ENCODE results near the gene SUN3. TPM values are rescaled to one million over a fixed set of nuclear protein-coding genes. Genes with fewer than 3 reads are reported as not detected.
A peak's percentile ranks its signal among the peaks of the same experiment; 100 is the strongest.

SUN3 gene
- total and polyA plus RNA-seq, 9 of the 15 experiments (the other 6 are each of a cell fraction or from before 2014, with no cell fraction given), result 0.04 to 0.06 TPM; not detected in 7

GRCh38 chr7:47950714-47951113 lies 78.2 kb downstream of the SUN3 start:
- DNase-seq (ENCODE audit: extremely low read depth in 1 of 4, low spot score in 3 of 4) (peak in 1 of 4 experiments; percentile 5), FAIRE-seq (no peak), ATAC-seq (peak; percentile 61)
- BruUV-seq (replicated peaks), result no TSS peak
- CTCF ChIA-PET (ENCODE audit: low intra/inter-chr PET ratio), result no interaction called here
- peaks cover 10 to 35% of the 10 kb centered on the region in 2 experiments; a peak in 4 of 5 replicates for H3K27me3 ChIP-seq (ENCODE audit: control insufficient read depth in 2 of 2, insufficient read depth in 2 of 2, low read length in 2 of 2)
- no peaks in the 10 kb centered on the region for H3K9me1 ChIP-seq (ENCODE audit: control insufficient read depth, insufficient read depth, low read length)
- peaks cover 9% of the 10 kb centered on the region; the same call in 1 of the 3 replicates for H3K36me3 ChIP-seq (ENCODE audit: control insufficient read depth, insufficient read depth, low read length)
- WGBS (ENCODE audit: insufficient coverage, low coverage, missing lambda C conversion rate), result 5% methylated on average over 11 of the region's 11 CpGs
- H3K79me2 ChIP-seq (ENCODE audit: control insufficient read depth, insufficient read depth, low read length), result no peaks in the 10 kb centered on the region
- in situ Hi-C loops (cut with MboI), result no loop called here
- H4K20me1 ChIP-seq (replicated peaks; ENCODE audit: control insufficient read depth, insufficient read depth, low read length), result no peaks in the 10 kb centered on the region; the same call in 1 of the 2 replicates
- no peak overlapping the region for H3K27ac ChIP-seq (ENCODE audit: extremely low read depth, low read depth, low read length)
- peak; percentile 53; the same call in 1 of the 2 replicates for TF ChIP-seq ZNF263 (CRISPR knock-in tag; IDR thresholded peaks at IDR 0.05; ENCODE audit: borderline replicate concordance)
- TF ChIP-seq, protein P1, sequence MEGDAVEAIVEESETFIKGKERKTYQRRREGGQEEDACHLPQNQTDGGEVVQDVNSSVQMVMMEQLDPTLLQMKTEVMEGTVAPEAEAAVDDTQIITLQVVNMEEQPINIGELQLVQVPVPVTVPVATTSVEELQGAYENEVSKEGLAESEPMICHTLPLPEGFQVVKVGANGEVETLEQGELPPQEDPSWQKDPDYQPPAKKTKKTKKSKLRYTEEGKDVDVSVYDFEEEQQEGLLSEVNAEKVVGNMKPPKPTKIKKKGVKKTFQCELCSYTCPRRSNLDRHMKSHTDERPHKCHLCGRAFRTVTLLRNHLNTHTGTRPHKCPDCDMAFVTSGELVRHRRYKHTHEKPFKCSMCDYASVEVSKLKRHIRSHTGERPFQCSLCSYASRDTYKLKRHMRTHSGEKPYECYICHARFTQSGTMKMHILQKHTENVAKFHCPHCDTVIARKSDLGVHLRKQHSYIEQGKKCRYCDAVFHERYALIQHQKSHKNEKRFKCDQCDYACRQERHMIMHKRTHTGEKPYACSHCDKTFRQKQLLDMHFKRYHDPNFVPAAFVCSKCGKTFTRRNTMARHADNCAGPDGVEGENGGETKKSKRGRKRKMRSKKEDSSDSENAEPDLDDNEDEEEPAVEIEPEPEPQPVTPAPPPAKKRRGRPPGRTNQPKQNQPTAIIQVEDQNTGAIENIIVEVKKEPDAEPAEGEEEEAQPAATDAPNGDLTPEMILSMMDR (IDR thresholded peaks at IDR 0.05 in 2 of 3, conservative IDR thresholded peaks at IDR 0.05 in 1 of 3; ENCODE audit: insufficient read depth in 2 of 3, low read depth in 1 of 3, low read length in 3 of 3), result 0 out of 6 replicates have a peak, but pooled peaks of 1 of the 3 experiments have one; percentile 5
- TF ChIP-seq, protein P2, sequence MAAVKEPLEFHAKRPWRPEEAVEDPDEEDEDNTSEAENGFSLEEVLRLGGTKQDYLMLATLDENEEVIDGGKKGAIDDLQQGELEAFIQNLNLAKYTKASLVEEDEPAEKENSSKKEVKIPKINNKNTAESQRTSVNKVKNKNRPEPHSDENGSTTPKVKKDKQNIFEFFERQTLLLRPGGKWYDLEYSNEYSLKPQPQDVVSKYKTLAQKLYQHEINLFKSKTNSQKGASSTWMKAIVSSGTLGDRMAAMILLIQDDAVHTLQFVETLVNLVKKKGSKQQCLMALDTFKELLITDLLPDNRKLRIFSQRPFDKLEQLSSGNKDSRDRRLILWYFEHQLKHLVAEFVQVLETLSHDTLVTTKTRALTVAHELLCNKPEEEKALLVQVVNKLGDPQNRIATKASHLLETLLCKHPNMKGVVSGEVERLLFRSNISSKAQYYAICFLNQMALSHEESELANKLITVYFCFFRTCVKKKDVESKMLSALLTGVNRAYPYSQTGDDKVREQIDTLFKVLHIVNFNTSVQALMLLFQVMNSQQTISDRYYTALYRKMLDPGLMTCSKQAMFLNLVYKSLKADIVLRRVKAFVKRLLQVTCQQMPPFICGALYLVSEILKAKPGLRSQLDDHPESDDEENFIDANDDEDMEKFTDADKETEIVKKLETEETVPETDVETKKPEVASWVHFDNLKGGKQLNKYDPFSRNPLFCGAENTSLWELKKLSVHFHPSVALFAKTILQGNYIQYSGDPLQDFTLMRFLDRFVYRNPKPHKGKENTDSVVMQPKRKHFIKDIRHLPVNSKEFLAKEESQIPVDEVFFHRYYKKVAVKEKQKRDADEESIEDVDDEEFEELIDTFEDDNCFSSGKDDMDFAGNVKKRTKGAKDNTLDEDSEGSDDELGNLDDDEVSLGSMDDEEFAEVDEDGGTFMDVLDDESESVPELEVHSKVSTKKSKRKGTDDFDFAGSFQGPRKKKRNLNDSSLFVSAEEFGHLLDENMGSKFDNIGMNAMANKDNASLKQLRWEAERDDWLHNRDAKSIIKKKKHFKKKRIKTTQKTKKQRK (IDR thresholded peaks at IDR 0.05; ENCODE audit: borderline replicate concordance, low read depth, low read length), result no peak
- H3K9ac ChIP-seq (ENCODE audit: insufficient read depth in 1 of 2, low read depth in 2 of 2, low read length in 2 of 2), result no peak overlapping the region
- POLR2A ChIA-PET, result interaction anchor here (0.6 kb wide), 1 partner anchor 230 kb away, joined by 4 read pairs; no protein-coding TSS in a partner anchor
- no peak overlapping the region for H2AFZ ChIP-seq (ENCODE audit: low read depth, low read length)
- intact Hi-C loops (cut with micrococcal nuclease), result no loop called here
- no peaks in the 10 kb centered on the region for H3K4me1 ChIP-seq (replicated peaks in 1 of 2; ENCODE audit: control insufficient read depth in 2 of 2, insufficient read depth in 2 of 2, low read length in 2 of 2)
- H3K4me2 ChIP-seq (ENCODE audit: insufficient read depth, low read length), result no peak overlapping the region
- no peaks in the 10 kb centered on the region; the same call in 1 of the 2 replicates for H3K9me3 ChIP-seq (replicated peaks; ENCODE audit: control insufficient read depth, insufficient read depth, low read depth, low read length)
- no peak overlapping the region for H3K4me3 ChIP-seq
